Type B pancreatic cell (in vitro differentiated cells): Measurements from ENCODE around the gene SLC45A2. TPM values are rescaled to one million over a fixed set of nuclear protein-coding genes. Genes with fewer than 3 reads are reported as not detected.
"Not testable (repeated sequence)": the region's sequence is repeated elsewhere in the genome, so short reads cannot be mapped to it uniquely, and the experiment has no call there.

Source experiments
- DNase-seq: peaks from one replicate; pipeline ENCODE4 v3.0.0; 2021; ENCODE audit warnings: mixed read lengths; ENCODE audit not compliant: unreplicated experiment; ENCODE audit errors: extremely low spot score
- H3K27ac Mint-ChIP-seq: 2 replicates; pipeline ENCODE4 v1.8.0; 2021; ENCODE audit warnings: mild to moderate bottlenecking, mixed read lengths
- H3K27me3 Mint-ChIP-seq: 2 replicates; pipeline ENCODE4 v1.8.0; 2021; ENCODE audit warnings: mixed read lengths
- H3K36me3 Mint-ChIP-seq: 2 replicates; pipeline ENCODE4 v1.8.0; 2021; ENCODE audit warnings: mixed read lengths
- H3K4me1 Mint-ChIP-seq: one replicate; pipeline ENCODE4 v1.8.0; 2021; ENCODE audit warnings: mixed read lengths; ENCODE audit not compliant: unreplicated experiment
- H3K4me3 Mint-ChIP-seq: 2 replicates; pipeline ENCODE4 v1.8.0; 2021; ENCODE audit warnings: mild to moderate bottlenecking, mixed read lengths
- H3K9me3 Mint-ChIP-seq: 2 replicates; pipeline ENCODE4 v1.8.0; 2021; ENCODE audit warnings: mixed read lengths
- CTCF ChIP-seq: fragments of 200-600 bp; sonication (generic); conservative IDR thresholded peaks from 2 replicates; pipeline ENCODE4 v1.5.0; 2021; ENCODE audit warnings: antibody characterized with exemption, mild to moderate bottlenecking
- total RNA-seq: library from RNA; stranded (reverse); gene quantifications from 2 replicates; pipeline ENCODE4 v1.2.1, GENCODE V29; 2021; ENCODE audit warnings: low replicate concordance

SLC45A2 gene
- total RNA-seq, 1 donor from 2014 or later: 2.1 TPM

GRCh38 chr5:33968211-33969005 lies 16.1 kb downstream of the SLC45A2 start:
- DNase-seq: no peak
- peaks cover 5% of the 10 kb centered on the region for H3K9me3 Mint-ChIP-seq
- H3K4me3 Mint-ChIP-seq: no peak overlapping the region
- H3K36me3 Mint-ChIP-seq: no peaks in the 10 kb centered on the region
- TF ChIP-seq CTCF: no peak
- H3K27ac Mint-ChIP-seq: no peak overlapping the region
- H3K27me3 Mint-ChIP-seq: no peaks in the 10 kb centered on the region
- peaks cover 7% of the 10 kb centered on the region for H3K4me1 Mint-ChIP-seq

- Mint-ChIP-seq H3K27ac (no peak overlapping the region), H3K4me1 (peaks cover 7% of the 10 kb centered on the region), H3K27me3 (no peaks in the 10 kb centered on the region), H3K4me3 (no peak overlapping the region), H3K36me3 (no peaks in the 10 kb centered on the region), H3K9me3 (peaks cover 5% of the 10 kb centered on the region)
- no peak for DNase-seq
- TF ChIP-seq CTCF: no peak
These were observed 17.7 kb downstream of the SLC45A2 start for GRCh38 chr5:33966805-33967204.

- no peaks in the 10 kb centered on the region for H3K36me3 Mint-ChIP-seq
- peaks cover 7% of the 10 kb centered on the region for H3K4me1 Mint-ChIP-seq
- H3K27me3 Mint-ChIP-seq: no peaks in the 10 kb centered on the region
- peaks cover 5% of the 10 kb centered on the region for H3K9me3 Mint-ChIP-seq
- no peak for TF ChIP-seq CTCF
- DNase-seq: no peak
- no peak overlapping the region for H3K4me3 Mint-ChIP-seq
- no peak overlapping the region for H3K27ac Mint-ChIP-seq
These were observed 20.3 kb downstream of the SLC45A2 start for GRCh38 chr5:33964132-33964700.

- no peaks in the 10 kb centered on the region for H3K36me3 Mint-ChIP-seq
- H3K27me3 Mint-ChIP-seq: no peaks in the 10 kb centered on the region
- H3K9me3 Mint-ChIP-seq: no peaks in the 10 kb centered on the region
- H3K4me1 Mint-ChIP-seq: no peaks in the 10 kb centered on the region
- TF ChIP-seq CTCF: no peak
- no peak for DNase-seq
- no peak overlapping the region for H3K27ac Mint-ChIP-seq
- no peak overlapping the region for H3K4me3 Mint-ChIP-seq
These were observed 26.3 kb downstream of the SLC45A2 start for GRCh38 chr5:33958176-33958575.

- Mint-ChIP-seq H3K27me3 (no peaks in the 10 kb centered on the region), H3K4me3 (no peak overlapping the region), H3K27ac (no peak overlapping the region), H3K9me3 (no peaks in the 10 kb centered on the region), H3K36me3 (no peaks in the 10 kb centered on the region), H3K4me1 (no peaks in the 10 kb centered on the region)
- no peak for TF ChIP-seq CTCF
- no peak for DNase-seq
These were observed 26.8 kb downstream of the SLC45A2 start for GRCh38 chr5:33957577-33958150.

- DNase-seq, H3K27me3 Mint-ChIP-seq, H3K4me1 Mint-ChIP-seq, H3K4me3 Mint-ChIP-seq, H3K27ac Mint-ChIP-seq, H3K36me3 Mint-ChIP-seq, H3K9me3 Mint-ChIP-seq: not testable (repeated sequence)
These were observed 32.3 kb downstream of the SLC45A2 start for GRCh38 chr5:33952175-33952574.
